A673 (cell line): Measurements from ENCODE around the gene DUS3L.

Source experiments
- CTCF ChIP-seq: fragments of 300-800, 200-600 bp; sonication (generic); conservative IDR thresholded peaks from 2 replicates; pipeline ENCODE4 v1.5.1; 2017; ENCODE audit warnings: low read depth, mild to moderate bottlenecking, antibody characterized with exemption, low read length, moderate library complexity, mixed read lengths
- EZH2 ChIP-seq: fragments of 200-600 bp; sonication (generic); IDR thresholded peaks from 2 replicates; pipeline ENCODE4 v1.6.1; 2017; ENCODE audit warnings: borderline replicate concordance, low read depth, mild to moderate bottlenecking, mixed read lengths, antibody characterized with exemption, low read length; ENCODE audit not compliant: poor library complexity, severe bottlenecking

- no peak for TF ChIP-seq CTCF
- TF ChIP-seq EZH2 = no peak
Measured at GRCh38 chr19:5775668-5776309, 15.2 kb downstream of the DUS3L start.
